Measurements from ENCODE around the gene RXRA.

GRCh38 chr9:134455021-134455471 is 128.8 kb downstream of the RXRA start:
- TF ChIP-seq SP1 (IDR thresholded peaks at IDR 0.05) (no peak), SUZ12 (IDR thresholded peaks at IDR 0.05) (no peak), TARDBP (IDR thresholded peaks at IDR 0.05) (no peak)
